HG03097 (cell line): Measurements from ENCODE around the gene IQCF6.
"Not testable (repeated sequence)": the region's sequence is repeated elsewhere in the genome, so short reads cannot be mapped to it uniquely, and the experiment has no call there.

Source experiments
- ATAC-seq: cut with Tn5 transposase; IDR thresholded peaks from one replicate; pipeline ENCODE4 v1.9.1; 2021; ENCODE audit not compliant: unreplicated experiment, low FRiP score

Gene IQCF6

GRCh38 chr3:51777985-51778384, 1.1 kb downstream of the IQCF6 start:
- ATAC-seq: no peak

GRCh38 chr3:51773529-51774056, 5.4 kb downstream of the IQCF6 start:
- ATAC-seq: no peak

- ATAC-seq: no peak
These were observed 19.8 kb downstream of the IQCF6 start for GRCh38 chr3:51759203-51759602.

GRCh38 chr3:51753763-51754750, 25.0 kb downstream of the IQCF6 start:
- ATAC-seq: not testable (repeated sequence)

GRCh38 chr3:51751287-51751686, 27.8 kb downstream of the IQCF6 start:
- ATAC-seq: no peak

GRCh38 chr3:51750878-51751277, 28.2 kb downstream of the IQCF6 start:
- ATAC-seq: no peak

- no peak for ATAC-seq
These were observed 30.7 kb downstream of the IQCF6 start for GRCh38 chr3:51748327-51748726.

- no peak for ATAC-seq
These were observed 31.2 kb downstream of the IQCF6 start for GRCh38 chr3:51747840-51748239.

- ATAC-seq: not testable (repeated sequence)
These were observed 36.1 kb downstream of the IQCF6 start for GRCh38 chr3:51742978-51743377.

GRCh38 chr3:51742320-51742719, 36.7 kb downstream of the IQCF6 start:
- ATAC-seq: not testable (repeated sequence)

- no peak for ATAC-seq
These were observed 39.9 kb downstream of the IQCF6 start for GRCh38 chr3:51739110-51739509.

- ATAC-seq: no peak
These were observed 43.1 kb downstream of the IQCF6 start for GRCh38 chr3:51735950-51736349.

GRCh38 chr3:51735039-51735438, 44.0 kb downstream of the IQCF6 start:
- no peak for ATAC-seq

GRCh38 chr3:51734572-51734907, 44.5 kb downstream of the IQCF6 start:
- ATAC-seq: no peak

GRCh38 chr3:51733859-51734571, 45.0 kb downstream of the IQCF6 start:
- no peak for ATAC-seq

- no peak for ATAC-seq
These were observed 49.9 kb downstream of the IQCF6 start for GRCh38 chr3:51729042-51729633.
